GM12878 (cell line): ENCODE data around the gene RAMP2. TPM values are rescaled to one million over a fixed set of nuclear protein-coding genes. Genes with fewer than 3 reads are reported as not detected.

Source experiments
- ATAC-seq: fragments of 200-7000 bp; cut with Tn5 transposase; 3 replicates; pipeline ENCODE4 v1.9.1; 2020; ENCODE audit warnings: mild to moderate bottlenecking, moderate library complexity
- BruUV-seq: library from RNA; stranded (reverse); fragments of 400-500 nt; replicated peaks from 2 replicates; lab custom pipeline; 2021; lab: Mats Ljungman, UMichigan
- CTCF ChIA-PET: fragments of 300-600 bp; sonication (Branson Sonifier 250); formaldehyde crosslinking; extraction: SDS; loops from one replicate; lab custom pipeline; 2021; ENCODE audit warnings: inconsistent platforms; lab: Yijun Ruan, JAX
- POLR2A ChIA-PET: fragments of 350-600 bp; formaldehyde crosslinking; extraction: SDS; loops from one replicate; lab custom pipeline; 2021; ENCODE audit warnings: inconsistent platforms; lab: Charles Lee
- RAD21 ChIA-PET: fragments of 300-600 bp; sonication (Branson Sonifier 250); formaldehyde crosslinking; loops from one replicate; lab custom pipeline; 2023; ENCODE audit warnings: antibody characterized with exemption; ENCODE audit not compliant: unreplicated experiment; lab: Charles Lee
- SMC1A ChIA-PET: fragments of 300-600 bp; sonication (Branson Sonifier 250); formaldehyde crosslinking; loops from one replicate; lab custom pipeline; 2023; ENCODE audit not compliant: unreplicated experiment, uncharacterized antibody; lab: Charles Lee
- DNase-seq: peaks from one replicate; pipeline ENCODE4 v3.0.0-alpha.2; 2011; ENCODE audit warnings: low read depth, low spot score
- FAIRE-seq: peaks from 3 replicates; lab custom pipeline; 2011; peaks lifted over from hg19 to GRCh38; lab: Jason Lieb, UNC
- H2AFZ ChIP-seq: 2 replicates; pipeline ENCODE4 v1.6.0; 2011; ENCODE audit warnings: low read depth, low read length, control low read depth; ENCODE audit not compliant: control insufficient read depth
- H3K27ac ChIP-seq: 2 replicates; pipeline ENCODE4 v1.5.1; 2011; ENCODE audit warnings: control low read depth; ENCODE audit not compliant: control insufficient read depth, insufficient read depth
- H3K27me3 ChIP-seq, 2 experiments: replicated peaks in 1 of 2; 2 replicates each; pipeline versions ENCODE4 v1.6.0 to v1.6.1; 2011; ENCODE audit warnings: low read length in 1 of 2; ENCODE audit not compliant: control insufficient read depth in 2 of 2, insufficient read depth in 2 of 2
- H3K36me3 ChIP-seq, 2 experiments: 2 replicates each; pipeline ENCODE4 v1.5.1; 2011; ENCODE audit warnings: low read length in 1 of 2; ENCODE audit not compliant: control insufficient read depth in 2 of 2, insufficient read depth in 2 of 2
- H3K4me1 ChIP-seq: 2 replicates; pipeline ENCODE4 v1.6.1; 2011; ENCODE audit warnings: mild to moderate bottlenecking, low read length, moderate library complexity, mixed read lengths; ENCODE audit not compliant: control insufficient read depth, insufficient read depth
- H3K4me2 ChIP-seq: 2 replicates; pipeline ENCODE4 v1.6.0; 2011; ENCODE audit warnings: control low read depth; ENCODE audit not compliant: control insufficient read depth, insufficient read depth
- H3K4me3 ChIP-seq: fragments of 200-600 bp; sonication (generic); 2 replicates; pipeline ENCODE4 v1.5.1; 2016
- H3K79me2 ChIP-seq: 2 replicates; pipeline ENCODE4 v1.6.0; 2011; ENCODE audit warnings: low read length; ENCODE audit not compliant: control insufficient read depth, insufficient read depth
- H3K9ac ChIP-seq: 2 replicates; pipeline ENCODE4 v1.8.0; 2011; ENCODE audit warnings: low read length, control low read depth, mixed read lengths; ENCODE audit not compliant: control insufficient read depth, insufficient read depth
- H3K9me3 ChIP-seq: replicated peaks from 3 replicates; pipeline ENCODE4 v1.5.1; 2011; ENCODE audit warnings: mild to moderate bottlenecking, low read length; ENCODE audit not compliant: control insufficient read depth, insufficient read depth
- H4K20me1 ChIP-seq: 2 replicates; pipeline ENCODE4 v1.6.0; 2011; ENCODE audit not compliant: control insufficient read depth, insufficient read depth
- CEBPB ChIP-seq, 2 experiments: fragments of 150-350 bp in 1 of 2; IDR thresholded peaks; 2 replicates each; pipeline ENCODE4 v1.6.1; 2012 to 2014; ENCODE audit warnings: low read depth in 2 of 2, low read length in 2 of 2, borderline replicate concordance in 1 of 2, inconsistent platforms in 1 of 2
- CHD2 ChIP-seq: IDR thresholded peaks from 2 replicates; pipeline ENCODE4 v1.6.1; 2011; ENCODE audit warnings: low read depth, low read length, improper control_type of control experiment, borderline replicate concordance
- CREB1 ChIP-seq: IDR thresholded peaks from 2 replicates; pipeline ENCODE4 v1.6.1; 2012; ENCODE audit warnings: low read depth, mild to moderate bottlenecking, inconsistent platforms
- ETV6 ChIP-seq, 2 experiments: fragments of 450-650 bp in 1 of 2; IDR thresholded peaks in 1 of 2; conservative IDR thresholded peaks in 1 of 2; 2 replicates each; pipeline ENCODE4 v1.6.1; 2014; ENCODE audit warnings: antibody characterized with exemption in 1 of 2, borderline replicate concordance in 1 of 2, low read depth in 1 of 2, mild to moderate bottlenecking in 1 of 2, moderate library complexity in 1 of 2
- HCFC1 ChIP-seq: fragments of 150-350 bp; IDR thresholded peaks from 2 replicates; pipeline ENCODE4 v1.6.1; 2014; ENCODE audit warnings: low read length
- HDGF ChIP-seq: fragments of 450-650 bp; IDR thresholded peaks from 2 replicates; pipeline ENCODE4 v1.6.1; 2016; ENCODE audit warnings: antibody characterized with exemption
- IKZF1 ChIP-seq: fragments of 450-650 bp; conservative IDR thresholded peaks from 2 replicates; pipeline ENCODE4 v1.6.1; 2017; ENCODE audit warnings: antibody characterized with exemption, mild to moderate bottlenecking
- KLF5 ChIP-seq: fragments of 450-650 bp; IDR thresholded peaks from 2 replicates; pipeline ENCODE4 v1.6.1; 2014; ENCODE audit warnings: mild to moderate bottlenecking; ENCODE audit not compliant: partially characterized antibody
- MXI1 ChIP-seq: fragments of 150-350 bp; IDR thresholded peaks from 2 replicates; pipeline ENCODE4 v1.6.1; 2011; ENCODE audit warnings: low read depth, mild to moderate bottlenecking, inconsistent platforms, low read length, improper control_type of control experiment
- NFYA ChIP-seq: IDR thresholded peaks from 2 replicates; pipeline ENCODE4 v1.6.1; 2011; ENCODE audit warnings: low read depth, mild to moderate bottlenecking, low read length, improper control_type of control experiment, borderline replicate concordance
- POLR2AphosphoS2 ChIP-seq: IDR thresholded peaks from 2 replicates; pipeline ENCODE4 v1.6.1; 2011; ENCODE audit warnings: low read depth, mild to moderate bottlenecking, low read length, improper control_type of control experiment, moderate library complexity
- POLR2AphosphoS5 ChIP-seq: IDR thresholded peaks from 2 replicates; pipeline ENCODE4 v1.6.1; 2011; ENCODE audit warnings: mild to moderate bottlenecking, low read length, inconsistent platforms
- SMAD5 ChIP-seq: IDR thresholded peaks from 2 replicates; pipeline ENCODE4 v1.6.1; 2016; ENCODE audit warnings: antibody characterized with exemption, low read depth
- SRF ChIP-seq, 2 experiments: IDR thresholded peaks; 2 replicates each; pipeline ENCODE4 v1.6.1; 2011; ENCODE audit warnings: low read depth in 2 of 2, low read length in 2 of 2, mild to moderate bottlenecking in 1 of 2, moderate library complexity in 1 of 2
- USF2 ChIP-seq: IDR thresholded peaks from 2 replicates; pipeline ENCODE4 v1.6.1; 2011; ENCODE audit warnings: low read depth, low read length, improper control_type of control experiment, borderline replicate concordance
- ZNF207 ChIP-seq: fragments of 450-650 bp; IDR thresholded peaks from 2 replicates; pipeline ENCODE4 v1.6.1; 2014; ENCODE audit warnings: antibody characterized with exemption, mild to moderate bottlenecking, borderline replicate concordance
- WGBS: methylation state at CpG from one replicate; pipeline ENCODE4 v1.1.6; 2016; ENCODE audit warnings: low lambda C conversion rate; ENCODE audit not compliant: insufficient replicate concordance, insufficient coverage; ENCODE audit errors: missing lambda C conversion rate; 5-methylcytosine and 5-hydroxymethylcytosine counted together
- in situ Hi-C: fragments of 300-500 bp; cut with MboI; formaldehyde crosslinking; loops from 9 replicates; pipeline ENCODE4 v1.14.3; 2018; ENCODE audit warnings: mixed read lengths
- intact Hi-C: fragments of 100-400 bp; cut with micrococcal nuclease; formaldehyde crosslinking; loops from one replicate; pipeline ENCODE4 v1.14.2; 2022; ENCODE audit not compliant: unreplicated experiment
- polyA plus RNA-seq, 11 experiments: library from polyadenylated mRNA; depleted of rRNA in 4 of 11; unstranded in 6 of 11; stranded (reverse) in 5 of 11; fragments of >200 nt; fragmentation: Nextera tagmentation in 4 of 11; fragmentation: Illumina TruSeq in 1 of 11; extraction: Ambion mirVana in 4 of 11; extraction: Trizol in 1 of 11; gene quantifications; 1 replicate in 1 of 11; 2 replicates in 10 of 11; pipeline versions ENCODE4 v1.2.1 to v1.2.3, GENCODE V29; 2011 to 2016; ENCODE audit warnings: inconsistent platforms in 2 of 11, missing spikeins in 2 of 11, low read depth in 1 of 11
- total RNA-seq, 4 experiments: library from RNA; depleted of rRNA in 3 of 4; stranded (reverse); fragments of >200 nt in 3 of 4; fragmentation: Illumina TruSeq in 1 of 4; extraction: Trizol in 1 of 4; gene quantifications; 2 replicates each; pipeline versions ENCODE4 v1.2.1 to v1.2.3, GENCODE V29; 2013 to 2021
- TF ChIP-seq, protein P1 (sequence below): IDR thresholded peaks from 2 replicates; pipeline ENCODE4 v1.6.1; 2012; ENCODE audit warnings: low read depth, low read length, improper control_type of control experiment

The RAMP2 gene
- total and polyA plus RNA-seq, 10 of the 15 experiments (the other 5 are each of a cell fraction or from before 2014, with no cell fraction given), result 0.14 to 0.32 (median 0.21) TPM; not detected in 4

DNA sequence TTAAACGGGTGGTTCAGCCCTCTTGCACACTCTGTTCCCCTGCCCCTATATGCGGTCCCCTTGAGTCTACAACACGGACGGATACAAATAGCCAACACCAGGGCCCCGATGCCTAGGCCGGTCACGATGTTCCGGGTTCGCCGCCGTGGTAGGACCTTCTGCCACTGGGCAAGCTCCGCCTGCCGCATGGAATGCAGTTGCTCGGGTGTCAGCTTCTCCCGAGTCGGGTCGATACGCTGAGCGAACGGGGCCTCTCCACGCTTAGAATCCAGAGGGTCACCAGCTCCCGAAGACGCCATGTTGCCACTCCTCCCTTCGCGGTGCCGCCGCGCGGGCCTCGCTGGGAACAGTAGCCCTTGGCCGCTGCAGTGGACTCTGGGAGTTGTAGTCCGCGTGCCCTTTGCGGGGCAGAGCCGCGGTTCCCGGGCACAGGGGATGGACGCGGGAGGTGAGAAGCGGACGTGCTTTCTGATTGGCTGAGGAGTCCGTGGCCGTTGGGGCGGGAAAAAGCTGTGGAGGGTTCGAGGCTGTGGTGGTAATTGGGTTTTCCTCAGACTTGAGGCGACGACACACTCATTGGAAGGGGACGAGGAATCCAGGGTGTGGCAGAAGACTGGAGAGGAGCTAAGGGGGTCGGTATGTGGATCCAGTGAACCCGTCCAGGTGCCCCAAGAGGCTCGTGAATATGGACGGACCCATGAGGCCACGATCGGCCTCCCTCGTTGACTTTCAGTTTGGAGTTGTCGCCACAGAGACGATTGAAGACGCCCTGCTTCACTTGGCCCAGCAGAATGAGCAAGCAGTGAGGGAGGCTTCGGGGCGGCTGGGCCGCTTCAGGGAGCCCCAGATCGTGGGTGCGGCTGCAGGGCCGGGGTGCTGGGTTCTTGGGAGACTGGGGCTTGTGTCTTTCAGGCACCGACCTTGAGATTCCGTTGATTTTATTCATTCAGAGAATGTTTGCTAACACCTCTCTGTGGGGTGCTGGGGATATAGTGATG is 37.7 kb downstream of the RAMP2 start, which contains the start of the genes CNTD1 and COA3:
TSS of gene CNTD1 (plus strand) at position 479 of the 998 bp plus-strand sequence. CDS start at position 686, 207 bp downstream.
TSS of gene COA3 (minus strand) at position 322 of the 998 bp plus-strand sequence. CDS start at position 299, 23 bp downstream.
- in situ Hi-C loops, result no loop called here
- no TSS peak for BruUV-seq
- Histone ChIP-seq H4K20me1 (no peaks in the 10 kb centered on the region), H3K79me2 (peaks cover 6% of the 10 kb centered on the region), H2AFZ (peak within 1 kb of the TSS; percentile 97), H3K9me3 (no peaks in the 10 kb centered on the region), H3K4me1 (peaks cover 10% of the 10 kb centered on the region), H3K4me3 (peak within 1 kb of the TSS; percentile 76), H3K9ac (peak within 1 kb of the TSS; percentile 81), H3K27me3 (no peaks in the 10 kb centered on the region), H3K4me2 (peak within 1 kb of the TSS; percentile 82), H3K36me3 (no peaks in the 10 kb centered on the region), H3K27ac (no peak within 1 kb of the TSS)
- ChIA-PET POLR2A (interaction anchor here (0.6 kb wide), 1 partner anchor 179 kb away, joined by 3 read pairs; no protein-coding TSS in a partner anchor), SMC1A (interaction anchor here (1.1 to 1.7 kb wide), 3 partner anchors 12 to 357 kb away, joined by 3 to 4 read pairs (median 4); no protein-coding TSS in a partner anchor), CTCF (interaction anchor here (0.7 to 2.9 kb wide), 7 partner anchors 10 to 199 kb away, joined by 3 to 11 read pairs (median 5); partner anchors contain the start of genes BECN1, RPL27 and VPS25), RAD21 (interaction anchor here (1.1 kb wide), 1 partner anchor 199 kb away, joined by 3 read pairs; the partner anchor contains the start of gene RPL27)
- intact Hi-C loops, result no loop called here
- FAIRE-seq, result peak; percentile 92
- 25% methylated on average over 64 of the region's 66 CpGs for WGBS
- ATAC-seq, result peak; percentile 100
- DNase-seq, result peak; percentile 31
- TF ChIP-seq, protein P1, sequence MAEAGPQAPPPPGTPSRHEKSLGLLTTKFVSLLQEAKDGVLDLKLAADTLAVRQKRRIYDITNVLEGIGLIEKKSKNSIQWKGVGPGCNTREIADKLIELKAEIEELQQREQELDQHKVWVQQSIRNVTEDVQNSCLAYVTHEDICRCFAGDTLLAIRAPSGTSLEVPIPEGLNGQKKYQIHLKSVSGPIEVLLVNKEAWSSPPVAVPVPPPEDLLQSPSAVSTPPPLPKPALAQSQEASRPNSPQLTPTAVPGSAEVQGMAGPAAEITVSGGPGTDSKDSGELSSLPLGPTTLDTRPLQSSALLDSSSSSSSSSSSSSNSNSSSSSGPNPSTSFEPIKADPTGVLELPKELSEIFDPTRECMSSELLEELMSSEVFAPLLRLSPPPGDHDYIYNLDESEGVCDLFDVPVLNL, result peak; percentile 32; the same call in 1 of the 2 replicates
- peak; percentile 78 for TF ChIP-seq MXI1
- TF ChIP-seq CREB1, result peak; percentile 64
- peak; percentile 62; the same call in 1 of the 2 replicates for TF ChIP-seq CHD2
- TF ChIP-seq CEBPB (IDR thresholded peaks at IDR 0.05; ENCODE audit: borderline replicate concordance in 1 of 2, low read depth in 2 of 2, low read length in 2 of 2), result no peak
- TF ChIP-seq IKZF1, result peak; percentile 91
- no peak for TF ChIP-seq USF2
- TF ChIP-seq POLR2AphosphoS2, result 0 out of 2 replicates have a peak, but pooled peaks have one; percentile 58
- TF ChIP-seq SMAD5, result 0 out of 2 replicates have a peak, but pooled peaks have one; percentile 50
- peak; percentile 93 for TF ChIP-seq HCFC1
- no peak; the same call in 1 of the 2 replicates for TF ChIP-seq ZNF207
- no peak for TF ChIP-seq KLF5
- TF ChIP-seq POLR2AphosphoS5, result peak; percentile 49; the same call in 1 of the 2 replicates
- no peak for TF ChIP-seq NFYA
- TF ChIP-seq ETV6 (conservative IDR thresholded peaks at IDR 0.05 in 1 of 2, IDR thresholded peaks at IDR 0.05 in 1 of 2; ENCODE audit: borderline replicate concordance in 1 of 2, low read depth in 1 of 2), result no peak
- TF ChIP-seq HDGF, result peak; percentile 80
- TF ChIP-seq SRF (IDR thresholded peaks at IDR 0.05; ENCODE audit: low read depth in 2 of 2, low read length in 2 of 2), result no peak
